GM21360 (cell line): Measurements from ENCODE around the gene KLHL18.
"Not testable (repeated sequence)": the region's sequence is repeated elsewhere in the genome, so short reads cannot be mapped to it uniquely, and the experiment has no call there.

Experiments used
- ATAC-seq: cut with Tn5 transposase; IDR thresholded peaks from one replicate; pipeline ENCODE4 v1.9.1; 2021; ENCODE audit warnings: mild to moderate bottlenecking, moderate library complexity; ENCODE audit not compliant: unreplicated experiment

Gene KLHL18

GRCh38 chr3:47273564-47273963 is 9.2 kb upstream of the KLHL18 start:
- no peak for ATAC-seq

- ATAC-seq = no peak
Observed at GRCh38 chr3:47274652-47275051, 8.1 kb upstream of the KLHL18 start.

GRCh38 chr3:47276558-47276957 is 6.2 kb upstream of the KLHL18 start:
- ATAC-seq = no peak

DNA sequence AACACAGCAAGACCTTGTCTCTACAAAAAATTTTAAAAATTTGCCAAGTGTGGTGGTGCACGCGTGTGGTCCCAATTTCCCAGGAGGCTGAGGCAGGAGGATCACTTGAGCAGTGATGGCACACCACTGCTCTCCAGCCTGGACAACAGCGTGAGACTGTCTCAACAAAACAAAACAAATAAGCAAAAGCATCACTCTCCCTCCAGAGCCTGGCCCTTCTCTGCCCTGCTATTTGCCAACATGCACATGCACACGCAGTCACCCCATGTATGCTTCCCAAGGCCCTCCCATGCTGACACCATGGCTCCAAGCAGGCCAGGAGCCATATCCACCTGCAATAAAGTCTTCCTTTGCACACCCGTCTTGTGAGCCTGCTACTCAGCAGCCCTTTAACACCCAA is 2.2 kb upstream of the KLHL18 start:
- no peak for ATAC-seq

- no peak for ATAC-seq
Observed at GRCh38 chr3:47283193-47283537, 421 bp downstream of the KLHL18 start.

- ATAC-seq = no peak
Observed at GRCh38 chr3:47283591-47284364, 1.0 kb downstream of the KLHL18 start.

DNA sequence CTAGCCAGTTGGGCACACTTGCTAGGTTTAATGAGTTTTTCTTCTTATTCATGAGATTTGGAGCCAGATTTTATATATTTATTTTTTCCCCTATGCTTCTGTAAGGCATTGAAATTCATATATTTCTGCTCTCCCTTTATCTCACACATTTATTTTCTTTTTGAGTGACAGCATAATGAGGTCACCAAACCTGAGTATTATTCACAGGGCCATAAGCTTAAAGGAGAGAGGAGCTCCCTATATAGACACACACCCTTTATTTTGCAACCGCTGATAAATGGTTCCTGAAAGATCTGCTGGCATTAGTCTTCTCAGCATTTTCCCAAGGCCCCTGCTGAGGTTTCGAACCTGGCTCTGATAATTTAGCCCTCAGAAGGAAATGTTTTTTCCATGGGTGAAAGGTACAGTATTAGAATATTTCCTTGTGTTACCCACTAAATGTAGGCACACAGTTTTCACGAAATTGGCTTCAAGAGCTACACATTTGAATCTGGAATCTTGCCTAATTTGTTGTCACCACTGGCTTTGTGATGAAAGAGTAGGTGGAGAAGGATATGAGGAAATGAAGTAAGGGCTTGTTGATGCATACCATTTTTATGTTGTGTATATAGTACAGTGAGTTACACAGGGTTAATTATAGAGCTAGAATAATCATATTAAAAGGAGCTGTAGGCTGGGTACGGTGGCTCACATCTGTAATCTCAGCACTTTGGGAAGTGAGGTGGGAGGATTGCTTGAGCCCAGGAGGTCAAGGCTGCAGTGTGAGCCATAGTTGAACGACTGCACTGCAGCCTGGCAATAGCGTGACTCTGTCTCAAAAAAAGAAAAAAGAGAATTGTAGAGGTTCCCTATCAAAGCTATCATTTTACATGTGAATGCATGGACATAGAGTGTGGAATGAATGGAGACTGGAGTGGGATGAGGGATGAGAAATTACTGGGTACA is 6.5 kb downstream of the KLHL18 start:
- no peak for ATAC-seq

DNA sequence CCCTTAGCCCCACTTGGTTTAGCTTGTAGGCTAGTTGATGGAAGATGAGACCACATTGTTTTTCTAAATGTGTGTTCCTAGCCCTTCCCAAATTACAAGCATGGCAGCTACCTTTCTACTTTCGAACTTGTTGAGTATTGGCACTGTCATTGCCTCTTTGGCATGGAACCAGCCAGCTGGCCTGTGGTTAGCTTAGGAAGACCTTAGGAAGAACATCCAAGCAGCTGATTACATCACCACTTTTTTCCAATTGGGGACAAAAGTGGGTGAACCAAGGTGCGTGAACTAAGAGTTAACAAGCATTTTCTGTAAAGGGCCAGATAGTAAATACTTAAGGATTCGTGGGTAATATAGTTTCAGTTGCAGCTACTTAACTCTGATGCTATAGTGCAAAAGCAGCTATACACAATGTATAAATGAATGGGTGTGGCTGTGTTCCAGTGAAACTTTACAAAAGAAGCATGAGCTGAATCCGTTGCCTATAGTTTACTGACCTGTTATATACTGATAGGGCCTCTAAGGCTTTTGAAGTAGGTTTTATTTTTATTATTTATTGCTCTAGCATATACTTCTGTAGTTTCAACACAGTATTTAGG is 8.5 kb downstream of the KLHL18 start:
- ATAC-seq = no peak

GRCh38 chr3:47291754-47292420 is 9.1 kb downstream of the KLHL18 start:
- not testable (repeated sequence) for ATAC-seq

DNA sequence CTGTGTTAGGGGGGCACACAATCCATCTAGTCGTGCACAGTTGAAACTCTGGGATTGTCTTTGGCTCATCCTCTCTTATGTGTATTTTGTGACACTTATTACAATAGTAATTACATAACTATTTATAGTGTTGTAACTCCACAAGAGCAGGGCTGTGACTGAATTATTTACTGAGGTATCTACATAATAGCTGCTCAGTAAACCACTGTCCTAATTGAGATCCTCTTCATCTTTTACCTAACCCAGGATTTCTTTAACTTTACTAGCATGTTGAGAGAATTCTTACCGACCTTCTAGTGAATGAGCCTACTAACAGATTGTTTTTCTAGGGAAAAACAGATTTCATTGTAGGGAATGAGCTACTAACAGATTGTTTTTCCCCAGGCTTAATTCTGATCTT is 11.1 kb downstream of the KLHL18 start:
- no peak for ATAC-seq

- no peak for ATAC-seq
Observed at GRCh38 chr3:47294392-47294791, 11.6 kb downstream of the KLHL18 start.

DNA sequence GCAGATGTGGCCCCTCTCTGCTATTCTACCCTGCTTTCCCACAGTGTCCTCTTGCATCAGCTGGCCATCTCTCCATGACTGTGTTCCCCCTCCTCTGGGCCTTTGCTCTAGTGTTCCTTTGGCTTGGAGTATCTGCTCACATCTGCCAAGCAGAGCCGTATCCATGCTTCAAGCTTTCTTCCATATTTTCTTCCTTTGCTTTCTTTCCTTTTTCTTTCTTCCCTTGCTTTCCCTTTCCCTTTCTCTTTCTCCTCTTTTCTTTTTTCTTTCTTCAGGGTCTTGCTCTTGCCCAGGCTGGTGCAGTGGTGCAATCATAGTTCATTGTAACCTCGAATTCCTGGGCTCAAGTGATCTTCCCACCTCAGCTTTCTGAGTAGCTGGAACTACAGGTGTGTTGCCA is 12.6 kb downstream of the KLHL18 start:
- ATAC-seq = no peak

- no peak for ATAC-seq
Observed at GRCh38 chr3:47295976-47296375, 13.2 kb downstream of the KLHL18 start.

DNA sequence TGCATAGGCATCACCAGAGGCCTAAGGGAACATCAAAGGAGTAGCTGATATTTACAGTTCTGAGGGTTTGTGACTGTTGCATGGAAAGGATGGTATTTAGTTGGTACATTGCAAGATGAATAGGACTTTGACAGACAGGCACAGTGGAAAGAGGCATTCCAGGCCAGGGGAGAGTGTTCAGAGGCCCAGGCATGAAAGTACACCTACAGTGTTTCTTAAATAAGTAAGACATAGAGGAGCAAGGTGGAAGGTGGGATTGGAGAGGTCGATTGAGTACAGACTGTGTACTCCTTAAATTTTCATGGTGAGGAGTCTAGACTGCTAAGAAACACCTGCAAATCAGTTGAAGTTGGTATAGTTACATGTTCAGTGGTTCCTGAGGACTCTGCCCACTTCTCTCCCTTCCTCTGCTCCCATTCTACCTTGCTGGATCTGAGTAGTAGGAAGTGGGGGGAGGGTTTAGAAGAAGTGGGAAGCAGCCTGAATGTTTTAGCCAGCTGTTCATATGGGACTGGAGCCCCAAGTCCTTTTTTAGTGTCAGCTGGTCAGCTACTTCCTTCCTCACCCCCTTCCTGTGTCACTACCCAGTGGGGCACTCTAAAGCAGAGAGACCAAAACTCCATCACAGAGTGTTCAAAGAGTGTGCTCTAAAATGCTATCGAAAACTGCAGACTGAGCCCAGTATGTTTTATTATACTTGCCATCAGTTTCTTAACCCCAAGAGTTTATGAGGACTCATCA is 14.0 kb downstream of the KLHL18 start:
- ATAC-seq = no peak

GRCh38 chr3:47298439-47298838 is 15.7 kb downstream of the KLHL18 start:
- no peak for ATAC-seq

- no peak for ATAC-seq
Observed at GRCh38 chr3:47299381-47300318, 16.9 kb downstream of the KLHL18 start.

DNA sequence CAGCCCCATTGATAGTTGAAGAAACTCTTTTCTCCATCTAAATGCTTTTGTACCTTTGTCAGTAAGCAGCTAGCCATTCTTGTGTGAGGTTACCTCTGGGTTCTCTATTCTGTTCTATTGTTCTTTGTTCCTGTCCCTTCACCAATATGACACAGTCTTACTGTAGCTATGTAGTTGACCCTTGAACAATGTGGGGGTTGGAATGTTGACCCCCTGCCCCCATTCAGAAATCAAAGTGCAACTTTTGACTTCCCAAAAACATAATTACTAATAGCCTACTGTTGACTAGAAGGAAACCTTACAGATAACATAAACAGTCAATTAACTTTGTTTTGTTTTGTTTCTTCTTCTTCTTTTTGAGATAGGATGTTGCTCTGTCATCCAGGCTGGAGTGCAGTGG is 18.7 kb downstream of the KLHL18 start:
- no peak for ATAC-seq

- no peak for ATAC-seq
Observed at GRCh38 chr3:47306022-47306421, 23.3 kb downstream of the KLHL18 start.

- not testable (repeated sequence) for ATAC-seq
Observed at GRCh38 chr3:47309231-47309630, 26.5 kb downstream of the KLHL18 start.
